ENCODE data around the gene ARHGAP27. TPM values are rescaled to one million over a fixed set of nuclear protein-coding genes. Genes with fewer than 3 reads are reported as not detected.

ARHGAP27 gene
- total RNA-seq, 1 donor from 2014 or later, result 71.0 TPM

GRCh38 chr17:45428050-45428617 lies 4.5 kb downstream of the ARHGAP27 start:
- H3K9me3 ChIP-seq, result no peaks in the 10 kb centered on the region
- TF ChIP-seq CTCF (IDR thresholded peaks at IDR 0.05), result peak; percentile 100
- DNase-seq, result peak; percentile 85
- H3K27ac ChIP-seq, result peak overlapping the region; percentile 62
- peak; percentile 43 to 63 for ATAC-seq
- H3K4me1 ChIP-seq, result peaks cover 65% of the 10 kb centered on the region
- H3K4me3 ChIP-seq, result peak overlapping the region; percentile 15
- intact Hi-C loops (cut with DNase I), result no loop called here
- H3K27me3 ChIP-seq (ENCODE audit: low read depth), result no peaks in the 10 kb centered on the region
- peaks cover 7% of the 10 kb centered on the region for H3K36me3 ChIP-seq

DNA sequence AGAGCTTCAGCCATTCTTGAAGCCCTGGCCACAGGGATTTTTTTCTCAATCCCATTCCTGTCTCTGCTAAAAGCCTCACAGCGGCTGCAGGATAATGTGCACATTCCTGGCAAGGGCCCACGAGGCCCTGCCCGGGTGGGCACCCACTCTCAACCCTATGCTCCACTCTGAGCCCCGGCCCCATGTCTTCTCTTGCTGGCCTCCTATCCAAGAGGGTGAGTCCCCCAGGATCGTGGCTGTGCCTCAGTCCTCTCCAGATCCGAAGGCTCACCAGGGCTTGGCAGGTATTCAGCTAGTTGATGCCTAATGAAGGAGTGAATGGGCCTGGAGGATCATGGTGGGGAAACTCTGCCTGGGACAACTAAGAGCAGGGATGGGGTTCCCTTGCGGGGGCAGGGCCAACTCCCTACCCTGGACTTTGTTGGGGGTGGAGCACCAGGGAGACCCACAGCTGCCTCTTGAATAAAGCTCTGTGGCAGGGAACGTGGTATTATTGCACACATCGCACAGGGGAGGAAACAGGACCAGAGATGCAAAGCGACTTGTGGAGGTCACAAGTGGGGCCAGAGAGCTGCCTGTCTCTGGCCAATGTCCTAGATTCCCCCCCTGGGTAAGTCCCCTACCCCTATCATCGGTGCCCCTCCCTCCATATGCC lies 5.4 kb downstream of the ARHGAP27 start:
- Histone ChIP-seq H3K4me3 (no peak overlapping the region), H3K36me3 (peaks cover 7% of the 10 kb centered on the region), H3K27ac (peak overlapping the region; percentile 62), H3K4me1 (peaks cover 62% of the 10 kb centered on the region), H3K9me3 (no peaks in the 10 kb centered on the region), H3K27me3 (ENCODE audit: low read depth) (no peaks in the 10 kb centered on the region)
- intact Hi-C loops (cut with DNase I), result no loop called here
- TF ChIP-seq CTCF (IDR thresholded peaks at IDR 0.05), result no peak
- DNase-seq, result peak; percentile 46
- ATAC-seq, result no peak

GRCh38 chr17:45426561-45426960 lies 6.1 kb downstream of the ARHGAP27 start:
- TF ChIP-seq CTCF (IDR thresholded peaks at IDR 0.05), result no peak
- peaks cover 7% of the 10 kb centered on the region for H3K36me3 ChIP-seq
- DNase-seq (peak; percentile 22), ATAC-seq (no peak)
- H3K27me3 ChIP-seq (ENCODE audit: low read depth), result no peaks in the 10 kb centered on the region
- no peak overlapping the region for H3K4me3 ChIP-seq
- H3K4me1 ChIP-seq, result peaks cover 60% of the 10 kb centered on the region
- H3K27ac ChIP-seq, result no peak overlapping the region
- intact Hi-C loops (cut with DNase I), result no loop called here
- H3K9me3 ChIP-seq, result no peaks in the 10 kb centered on the region

DNA sequence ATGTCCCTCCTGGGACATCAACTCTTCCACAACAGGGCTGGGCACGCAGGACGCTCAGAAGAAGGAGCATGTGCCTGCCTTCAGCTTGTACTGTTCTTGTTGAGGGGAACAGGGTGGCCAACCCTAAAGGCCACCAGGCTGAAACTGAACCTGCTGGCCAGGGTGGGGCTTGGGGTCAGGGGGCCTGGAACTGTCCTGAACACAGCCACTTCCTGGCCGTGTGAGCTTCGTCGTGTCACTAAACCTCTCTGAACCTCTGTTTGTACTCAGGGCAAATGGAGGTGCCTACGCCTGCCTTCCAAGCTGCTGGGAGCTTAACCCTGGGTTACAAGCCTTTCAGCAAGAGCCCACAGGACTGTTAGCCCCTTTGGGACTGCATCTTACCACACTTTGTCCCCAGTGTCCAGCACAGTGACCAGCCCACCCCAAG lies 6.7 kb downstream of the ARHGAP27 start:
- ATAC-seq (no peak), DNase-seq (no peak)
- TF ChIP-seq CTCF (IDR thresholded peaks at IDR 0.05), result peak; percentile 30
- Histone ChIP-seq H3K27ac (no peak overlapping the region), H3K4me1 (peaks cover 54% of the 10 kb centered on the region), H3K9me3 (no peaks in the 10 kb centered on the region), H3K27me3 (ENCODE audit: low read depth) (no peaks in the 10 kb centered on the region), H3K4me3 (no peak overlapping the region), H3K36me3 (peaks cover 7% of the 10 kb centered on the region)
- intact Hi-C loops (cut with DNase I), result no loop called here

- peak; percentile 84 to 88 for ATAC-seq
- Histone ChIP-seq H3K27ac (peak overlapping the region; percentile 79), H3K4me1 (peaks cover 48% of the 10 kb centered on the region), H3K9me3 (no peaks in the 10 kb centered on the region), H3K27me3 (ENCODE audit: low read depth) (no peaks in the 10 kb centered on the region), H3K36me3 (peaks cover 7% of the 10 kb centered on the region), H3K4me3 (peak overlapping the region; percentile 43)
- intact Hi-C loops (cut with DNase I), result no loop called here
- no peak for TF ChIP-seq CTCF (IDR thresholded peaks at IDR 0.05)
- peak; percentile 88 for DNase-seq
Measured at GRCh38 chr17:45425125-45425983, 7.3 kb downstream of the ARHGAP27 start.

Data from lower lobe of right lung (tissue), 2 donors.